Measurements from ENCODE around the gene CTDSPL.

The CTDSPL gene

DNA sequence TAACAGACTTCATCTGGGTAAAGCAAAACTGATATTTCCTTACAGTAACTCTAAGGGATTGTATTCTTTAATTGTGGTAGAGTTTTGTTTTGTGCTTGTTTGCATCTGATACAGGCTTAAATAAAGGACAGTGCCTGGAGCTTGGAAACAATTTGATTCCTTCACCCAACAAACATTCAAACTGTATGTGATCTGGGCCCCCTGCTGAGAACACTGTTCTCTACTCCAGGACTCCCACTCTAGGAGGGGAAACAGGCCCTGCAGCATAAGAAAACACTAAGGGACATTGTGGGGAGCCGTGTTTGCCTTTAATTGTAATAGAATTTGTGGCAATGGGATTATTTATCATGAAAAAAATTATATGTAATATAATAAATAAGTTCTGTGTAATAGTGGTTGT lies 56.9 kb downstream of the CTDSPL start:
- Histone ChIP-seq H3K4me3 (ENCODE audit: control insufficient read depth in 1 of 7, extremely low read depth in 1 of 7, insufficient read depth in 4 of 7, low read depth in 2 of 7, low read length in 6 of 7) (no peak overlapping the region), H3K9me3 (ENCODE audit: control extremely low read depth in 1 of 5, control insufficient read depth in 4 of 5, insufficient read depth in 2 of 5, low read depth in 1 of 5, low read length in 4 of 5) (no peaks in the 10 kb centered on the region), H3K27me3 (replicated peaks in 2 of 5; ENCODE audit: control insufficient read depth in 4 of 5, insufficient read depth in 5 of 5, low read length in 4 of 5) (no peaks in the 10 kb centered on the region), H3K4me1 (ENCODE audit: control extremely low read depth in 1 of 4, control insufficient read depth in 4 of 4, insufficient read depth in 4 of 4, low read length in 3 of 4) (peaks cover 8 to 63% (median 41%) of the 10 kb centered on the region in 4 experiments), H3K27ac (ENCODE audit: insufficient read depth in 1 of 2, low read depth in 1 of 2, low read length in 2 of 2, poor library complexity in 1 of 2, severe bottlenecking in 2 of 2) (no peak overlapping the region), H3K36me3 (ENCODE audit: control insufficient read depth in 4 of 4, insufficient read depth in 4 of 4, low read length in 3 of 4) (peaks cover 0 to 2% (median 0%) of the 10 kb centered on the region in 4 experiments)
- DNase-seq, result no peak
- POLR2A ChIA-PET, result no interaction called here
- CTCF ChIA-PET, result interaction anchor here (0.7 to 5.6 kb wide), 6 partner anchors 9 to 78 kb away, joined by 3 to 30 read pairs (median 4); no protein-coding TSS in a partner anchor
- no CpG with 5 or more reads among the region's 1 CpG for WGBS (ENCODE audit: insufficient coverage)

- peaks cover 0 to 2% (median 0%) of the 10 kb centered on the region in 4 experiments for H3K36me3 ChIP-seq (ENCODE audit: control insufficient read depth in 4 of 4, insufficient read depth in 4 of 4, low read length in 3 of 4)
- peaks cover 10 to 79% (median 53%) of the 10 kb centered on the region in 4 experiments for H3K4me1 ChIP-seq (ENCODE audit: control extremely low read depth in 1 of 4, control insufficient read depth in 4 of 4, insufficient read depth in 4 of 4, low read length in 3 of 4)
- ChIA-PET CTCF (interaction anchor here (1.1 to 5.6 kb wide), 8 partner anchors 11 to 54 kb away, joined by 3 to 30 read pairs (median 4); no protein-coding TSS in a partner anchor), POLR2A (interaction anchor here (1.0 kb wide), 1 partner anchor 124 kb away, joined by 3 read pairs; no protein-coding TSS in a partner anchor)
- H3K27ac ChIP-seq (ENCODE audit: insufficient read depth in 1 of 2, low read depth in 1 of 2, low read length in 2 of 2, poor library complexity in 1 of 2, severe bottlenecking in 2 of 2), result no peak overlapping the region
- no peak overlapping the region for H3K4me3 ChIP-seq (ENCODE audit: control insufficient read depth in 1 of 7, extremely low read depth in 1 of 7, insufficient read depth in 4 of 7, low read depth in 2 of 7, low read length in 6 of 7)
- H3K27me3 ChIP-seq (replicated peaks in 2 of 5; ENCODE audit: control insufficient read depth in 4 of 5, insufficient read depth in 5 of 5, low read length in 4 of 5), result no peaks in the 10 kb centered on the region
- DNase-seq, result peak in 1 of 3 donors; percentile 39
- H3K9me3 ChIP-seq (ENCODE audit: control extremely low read depth in 1 of 5, control insufficient read depth in 4 of 5, insufficient read depth in 2 of 5, low read depth in 1 of 5, low read length in 4 of 5), result no peaks in the 10 kb centered on the region
- WGBS (ENCODE audit: insufficient coverage), result 89% methylated on average over 4 of the region's 4 CpGs
Measured at GRCh38 chr3:37920156-37920699, 58.5 kb downstream of the CTDSPL start.

GRCh38 chr3:37921025-37921424 lies 59.3 kb downstream of the CTDSPL start:
- H3K27me3 ChIP-seq (replicated peaks in 2 of 5; ENCODE audit: control insufficient read depth in 4 of 5, insufficient read depth in 5 of 5, low read length in 4 of 5), result no peaks in the 10 kb centered on the region
- H3K4me3 ChIP-seq (ENCODE audit: control insufficient read depth in 1 of 7, extremely low read depth in 1 of 7, insufficient read depth in 4 of 7, low read depth in 2 of 7, low read length in 6 of 7), result no peak overlapping the region
- DNase-seq, result no peak
- peaks cover 10 to 87% (median 58%) of the 10 kb centered on the region in 4 experiments for H3K4me1 ChIP-seq (ENCODE audit: control extremely low read depth in 1 of 4, control insufficient read depth in 4 of 4, insufficient read depth in 4 of 4, low read length in 3 of 4)
- ChIA-PET POLR2A (no interaction called here), CTCF (interaction anchor here (1.3 to 5.6 kb wide), 3 partner anchors 11 to 55 kb away, joined by 3 to 30 read pairs (median 7); no protein-coding TSS in a partner anchor)
- WGBS (ENCODE audit: insufficient coverage), result 92% methylated on average over 5 of the region's 5 CpGs
- H3K9me3 ChIP-seq (ENCODE audit: control extremely low read depth in 1 of 5, control insufficient read depth in 4 of 5, insufficient read depth in 2 of 5, low read depth in 1 of 5, low read length in 4 of 5), result no peaks in the 10 kb centered on the region
- no peaks in the 10 kb centered on the region for H3K36me3 ChIP-seq (ENCODE audit: control insufficient read depth in 4 of 4, insufficient read depth in 4 of 4, low read length in 3 of 4)
- no peak overlapping the region for H3K27ac ChIP-seq (ENCODE audit: insufficient read depth in 1 of 2, low read depth in 1 of 2, low read length in 2 of 2, poor library complexity in 1 of 2, severe bottlenecking in 2 of 2)

GRCh38 chr3:37922721-37923568 lies 61.3 kb downstream of the CTDSPL start:
- DNase-seq, result peak; percentile 83 to 97 (median 94)
- no peaks in the 10 kb centered on the region for H3K36me3 ChIP-seq (ENCODE audit: control insufficient read depth in 4 of 4, insufficient read depth in 4 of 4, low read length in 3 of 4)
- H3K4me1 ChIP-seq (ENCODE audit: control extremely low read depth in 1 of 4, control insufficient read depth in 4 of 4, insufficient read depth in 4 of 4, low read length in 3 of 4), result peaks cover 10 to 82% (median 55%) of the 10 kb centered on the region in 4 experiments
- no peaks in the 10 kb centered on the region for H3K27me3 ChIP-seq (replicated peaks in 2 of 5; ENCODE audit: control insufficient read depth in 4 of 5, insufficient read depth in 5 of 5, low read length in 4 of 5)
- CTCF ChIA-PET, result interaction anchor here (0.7 to 5.6 kb wide), 21 partner anchors 9 to 88 kb away, joined by 3 to 30 read pairs (median 4); no protein-coding TSS in a partner anchor
- no peaks in the 10 kb centered on the region for H3K9me3 ChIP-seq (ENCODE audit: control extremely low read depth in 1 of 5, control insufficient read depth in 4 of 5, insufficient read depth in 2 of 5, low read depth in 1 of 5, low read length in 4 of 5)
- peak overlapping the region; percentile 52 to 64 for H3K27ac ChIP-seq (ENCODE audit: insufficient read depth in 1 of 2, low read depth in 1 of 2, low read length in 2 of 2, poor library complexity in 1 of 2, severe bottlenecking in 2 of 2)
- 0% methylated on average over 3 of the region's 5 CpGs for WGBS (ENCODE audit: insufficient coverage)
- POLR2A ChIA-PET, result no interaction called here
- peak overlapping the region in 1 of 7 experiments; percentile 42 for H3K4me3 ChIP-seq (ENCODE audit: control insufficient read depth in 1 of 7, extremely low read depth in 1 of 7, insufficient read depth in 4 of 7, low read depth in 2 of 7, low read length in 6 of 7)

DNA sequence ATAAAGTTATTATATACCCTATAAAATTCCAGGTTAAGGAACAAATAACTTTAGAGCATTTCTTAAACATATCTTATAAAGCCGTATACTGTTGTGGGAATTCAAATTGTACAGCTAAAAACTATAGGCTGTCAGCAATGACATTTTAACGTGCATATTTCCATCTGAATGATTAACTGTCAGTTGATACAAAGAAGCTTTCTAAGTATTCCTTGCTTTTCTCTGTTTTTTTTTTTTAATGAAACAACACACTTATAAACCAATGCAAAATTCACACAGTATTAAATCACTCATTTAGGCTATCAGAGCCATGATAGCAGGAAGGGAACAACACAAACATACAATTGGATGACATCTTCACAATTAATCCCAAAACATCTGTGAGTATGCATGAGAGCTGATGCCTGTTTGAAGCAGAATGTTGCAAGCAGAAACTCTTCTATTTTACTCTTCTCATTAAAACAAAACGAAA lies 61.9 kb downstream of the CTDSPL start:
- peak overlapping the region; percentile 37 to 64 for H3K27ac ChIP-seq (ENCODE audit: insufficient read depth in 1 of 2, low read depth in 1 of 2, low read length in 2 of 2, poor library complexity in 1 of 2, severe bottlenecking in 2 of 2)
- H3K4me3 ChIP-seq (ENCODE audit: control insufficient read depth in 1 of 7, extremely low read depth in 1 of 7, insufficient read depth in 4 of 7, low read depth in 2 of 7, low read length in 6 of 7), result no peak overlapping the region
- no peaks in the 10 kb centered on the region for H3K9me3 ChIP-seq (ENCODE audit: control extremely low read depth in 1 of 5, control insufficient read depth in 4 of 5, insufficient read depth in 2 of 5, low read depth in 1 of 5, low read length in 4 of 5)
- ChIA-PET POLR2A (no interaction called here), CTCF (interaction anchor here (1.0 to 5.6 kb wide), 13 partner anchors 8 to 68 kb away, joined by 3 to 30 read pairs (median 4); no protein-coding TSS in a partner anchor)
- WGBS (ENCODE audit: insufficient coverage), result 80% methylated on average over 1 of the region's 3 CpGs
- H3K27me3 ChIP-seq (replicated peaks in 2 of 5; ENCODE audit: control insufficient read depth in 4 of 5, insufficient read depth in 5 of 5, low read length in 4 of 5), result no peaks in the 10 kb centered on the region
- no peaks in the 10 kb centered on the region for H3K36me3 ChIP-seq (ENCODE audit: control insufficient read depth in 4 of 4, insufficient read depth in 4 of 4, low read length in 3 of 4)
- peaks cover 10 to 76% (median 54%) of the 10 kb centered on the region in 4 experiments for H3K4me1 ChIP-seq (ENCODE audit: control extremely low read depth in 1 of 4, control insufficient read depth in 4 of 4, insufficient read depth in 4 of 4, low read length in 3 of 4)
- no peak for DNase-seq

DNA sequence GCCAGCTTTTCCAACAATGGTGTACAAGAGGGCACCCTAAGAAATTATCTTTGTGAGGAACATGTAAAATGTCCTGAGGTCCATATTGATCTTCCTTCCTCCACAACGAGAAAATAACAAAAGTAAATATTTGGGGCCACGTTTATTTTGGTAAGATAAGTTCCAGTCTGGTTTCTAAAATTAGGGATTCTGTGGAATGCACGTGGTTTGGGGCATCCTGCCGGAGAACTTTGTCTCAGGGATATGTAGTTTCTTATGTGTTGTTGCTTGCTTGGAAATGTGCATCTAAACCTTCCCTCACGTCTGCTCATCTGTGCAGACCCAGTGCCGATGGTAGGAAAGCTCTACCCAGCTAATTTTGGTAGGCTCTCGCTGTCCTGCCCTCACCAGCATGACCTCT lies 62.8 kb downstream of the CTDSPL start:
- no peaks in the 10 kb centered on the region for H3K27me3 ChIP-seq (replicated peaks in 2 of 5; ENCODE audit: control insufficient read depth in 4 of 5, insufficient read depth in 5 of 5, low read length in 4 of 5)
- H3K36me3 ChIP-seq (ENCODE audit: control insufficient read depth in 4 of 4, insufficient read depth in 4 of 4, low read length in 3 of 4), result no peaks in the 10 kb centered on the region
- H3K4me1 ChIP-seq (ENCODE audit: control extremely low read depth in 1 of 4, control insufficient read depth in 4 of 4, insufficient read depth in 4 of 4, low read length in 3 of 4), result peaks cover 10 to 74% (median 54%) of the 10 kb centered on the region in 4 experiments
- DNase-seq, result no peak
- peak overlapping the region; percentile 1 to 64 for H3K27ac ChIP-seq (ENCODE audit: insufficient read depth in 1 of 2, low read depth in 1 of 2, low read length in 2 of 2, poor library complexity in 1 of 2, severe bottlenecking in 2 of 2)
- H3K4me3 ChIP-seq (ENCODE audit: control insufficient read depth in 1 of 7, extremely low read depth in 1 of 7, insufficient read depth in 4 of 7, low read depth in 2 of 7, low read length in 6 of 7), result no peak overlapping the region
- ChIA-PET CTCF (interaction anchor here (0.9 to 2.8 kb wide), 9 partner anchors 10 to 69 kb away, joined by 3 to 14 read pairs (median 5); no protein-coding TSS in a partner anchor), POLR2A (no interaction called here)
- no peaks in the 10 kb centered on the region for H3K9me3 ChIP-seq (ENCODE audit: control extremely low read depth in 1 of 5, control insufficient read depth in 4 of 5, insufficient read depth in 2 of 5, low read depth in 1 of 5, low read length in 4 of 5)
- WGBS (ENCODE audit: insufficient coverage), result 83% methylated on average over 5 of the region's 7 CpGs

Data from common myeloid progenitor, CD34-positive (primary cell).